RWPE1 (cell line): ENCODE measurements around the gene NPC1L1.
"Not testable (repeated sequence)": the region's sequence is repeated elsewhere in the genome, so short reads cannot be mapped to it uniquely, and the experiment has no call there.

Experiments
- CTCF ChIA-PET: fragments of 350-600 bp; sonication (Branson Sonifier 250); formaldehyde crosslinking; extraction: SDS; loops from one replicate; lab custom pipeline; 2021; lab: Yijun Ruan, JAX
- POLR2A ChIA-PET: fragments of 400-600 bp; formaldehyde crosslinking; extraction: SDS; loops from one replicate; lab custom pipeline; 2020; ENCODE audit warnings: antibody characterized with exemption; ENCODE audit not compliant: low non-redundant PET; lab: Yijun Ruan, JAX
- DNase-seq: peaks from one replicate; pipeline ENCODE4 v3.0.0; 2012; ENCODE audit warnings: low spot score
- H3K27ac ChIP-seq: fragments of 450-650 bp; 2 replicates; pipeline ENCODE4 v1.5.1; 2017
- CTCF ChIP-seq: fragments of 450-650 bp; conservative IDR thresholded peaks from 2 replicates; pipeline ENCODE4 v1.5.1; 2017; ENCODE audit warnings: low read depth, mild to moderate bottlenecking

Gene NPC1L1

DNA sequence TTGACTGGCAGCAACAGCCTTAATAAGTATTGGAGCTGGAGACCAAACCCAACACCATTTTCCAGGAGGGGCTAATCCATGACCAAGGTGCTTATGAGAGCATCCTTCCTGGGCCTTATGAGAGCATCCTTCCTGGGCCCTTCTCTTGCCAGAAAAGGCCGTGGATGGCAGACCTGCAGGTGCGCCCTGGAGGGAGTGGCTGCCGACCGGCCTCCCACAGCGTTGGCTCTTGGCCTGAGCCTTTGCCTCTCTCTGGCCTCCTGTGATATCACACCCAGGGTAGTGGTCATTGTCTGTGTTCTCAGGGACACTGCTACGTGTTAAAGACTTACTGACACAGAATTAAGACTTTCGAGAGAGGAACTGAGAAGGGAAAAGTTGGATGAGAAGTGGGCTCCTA is 28.4 kb downstream of the NPC1L1 start:
- no peak for TF ChIP-seq CTCF
- CTCF ChIA-PET, result interaction anchor here (1.3 kb wide), 1 partner anchor 22 kb away, joined by 5 read pairs; no protein-coding TSS in a partner anchor
- POLR2A ChIA-PET, result no interaction called here
- H3K27ac ChIP-seq, result no peak overlapping the region
- DNase-seq, result no peak

DNA sequence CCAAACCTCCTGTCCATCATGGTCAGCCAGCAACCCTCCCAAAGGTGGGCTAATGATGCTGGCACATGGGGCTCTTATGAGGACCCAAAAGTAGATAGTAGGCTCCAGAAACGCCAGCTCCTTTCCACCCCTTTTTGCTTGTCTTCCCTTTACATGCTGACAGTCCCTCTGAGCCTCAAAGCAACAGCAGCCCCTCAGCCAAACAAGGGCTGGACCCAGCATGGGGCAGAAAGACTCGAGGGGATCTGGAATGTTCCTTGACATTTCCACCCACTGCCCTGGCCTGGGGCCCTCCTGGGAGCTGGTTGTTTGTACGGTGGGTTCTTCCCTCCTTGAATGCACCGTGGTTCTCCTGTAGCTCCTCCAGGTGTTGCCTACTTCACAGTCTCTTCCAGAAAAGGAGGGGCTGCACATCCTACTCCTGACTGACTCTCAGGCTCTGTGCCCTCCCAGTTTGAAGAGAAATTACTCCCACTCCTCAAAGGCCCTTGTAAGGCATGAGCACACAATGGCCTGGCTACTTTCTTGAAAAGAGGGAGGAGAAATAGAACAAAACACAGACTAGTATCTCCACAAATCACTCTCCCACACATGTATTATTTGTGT is 29.2 kb downstream of the NPC1L1 start:
- ChIA-PET POLR2A (no interaction called here), CTCF (interaction anchor here (0.6 to 1.3 kb wide), 4 partner anchors 23 to 271 kb away, joined by 3 to 5 read pairs (median 4); no protein-coding TSS in a partner anchor)
- DNase-seq, result no peak
- H3K27ac ChIP-seq, result no peak overlapping the region
- no peak for TF ChIP-seq CTCF

GRCh38 chr7:44511236-44511635 is 29.9 kb downstream of the NPC1L1 start:
- CTCF ChIA-PET, result interaction anchor here (0.6 to 1.3 kb wide), 4 partner anchors 23 to 271 kb away, joined by 3 to 5 read pairs (median 3); no protein-coding TSS in a partner anchor
- POLR2A ChIA-PET, result no interaction called here
- H3K27ac ChIP-seq, result no peak overlapping the region
- TF ChIP-seq CTCF, result no peak
- no peak for DNase-seq

DNA sequence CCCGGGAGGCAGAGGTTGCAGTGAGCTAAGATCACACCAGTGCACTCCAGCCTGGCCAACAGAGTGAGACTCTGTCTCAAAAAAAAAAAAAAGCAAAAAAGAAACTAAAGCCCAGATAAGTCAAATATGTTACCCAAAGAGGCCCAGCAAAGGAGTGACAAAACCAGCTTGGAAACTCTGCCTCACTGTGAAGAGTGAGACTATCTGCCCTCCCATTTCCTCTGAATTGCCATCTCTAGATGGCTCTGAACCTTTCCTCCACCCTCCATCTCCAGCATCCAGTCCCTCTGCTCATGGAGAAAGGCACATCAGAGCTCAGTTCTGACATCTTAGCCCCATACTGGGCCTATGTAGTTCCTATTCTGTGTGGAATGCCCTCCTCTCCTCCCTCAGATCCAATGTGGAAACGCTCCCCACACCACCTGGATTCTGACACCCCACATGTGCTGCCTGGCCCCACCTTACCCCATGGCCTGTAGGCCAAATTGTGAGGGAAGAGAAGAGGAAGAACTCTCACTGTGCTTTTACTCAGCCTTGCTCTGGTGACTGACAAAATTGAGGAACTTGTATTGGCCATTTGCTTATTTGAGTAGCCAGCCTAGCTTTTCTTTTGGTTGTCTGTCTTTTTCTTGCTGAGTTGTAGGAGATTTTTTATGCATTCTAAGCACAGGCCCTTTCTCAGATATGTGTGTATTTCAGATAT is 32.7 kb downstream of the NPC1L1 start:
- ChIA-PET CTCF (interaction anchor here (0.7 kb wide), 1 partner anchor 569 kb away, joined by 3 read pairs; no protein-coding TSS in a partner anchor), POLR2A (no interaction called here)
- TF ChIP-seq CTCF, result no peak
- H3K27ac ChIP-seq, result no peak overlapping the region
- no peak for DNase-seq

- H3K27ac ChIP-seq, CTCF ChIA-PET, DNase-seq, POLR2A ChIA-PET: not testable (repeated sequence)
Observed at GRCh38 chr7:44506592-44507288, 34.4 kb downstream of the NPC1L1 start.

- ChIA-PET POLR2A (no interaction called here), CTCF (no interaction called here)
- DNase-seq, result no peak
- TF ChIP-seq CTCF, result no peak
- H3K27ac ChIP-seq, result no peak overlapping the region
Observed at GRCh38 chr7:44505595-44505994, 35.5 kb downstream of the NPC1L1 start.
